Measurements from ENCODE around the gene NIT2. TPM values are rescaled to one million over a fixed set of nuclear protein-coding genes. Genes with fewer than 3 reads are reported as not detected.

The NIT2 gene
- total RNA-seq, 1 donor from 2014 or later: 5.3 TPM

DNA sequence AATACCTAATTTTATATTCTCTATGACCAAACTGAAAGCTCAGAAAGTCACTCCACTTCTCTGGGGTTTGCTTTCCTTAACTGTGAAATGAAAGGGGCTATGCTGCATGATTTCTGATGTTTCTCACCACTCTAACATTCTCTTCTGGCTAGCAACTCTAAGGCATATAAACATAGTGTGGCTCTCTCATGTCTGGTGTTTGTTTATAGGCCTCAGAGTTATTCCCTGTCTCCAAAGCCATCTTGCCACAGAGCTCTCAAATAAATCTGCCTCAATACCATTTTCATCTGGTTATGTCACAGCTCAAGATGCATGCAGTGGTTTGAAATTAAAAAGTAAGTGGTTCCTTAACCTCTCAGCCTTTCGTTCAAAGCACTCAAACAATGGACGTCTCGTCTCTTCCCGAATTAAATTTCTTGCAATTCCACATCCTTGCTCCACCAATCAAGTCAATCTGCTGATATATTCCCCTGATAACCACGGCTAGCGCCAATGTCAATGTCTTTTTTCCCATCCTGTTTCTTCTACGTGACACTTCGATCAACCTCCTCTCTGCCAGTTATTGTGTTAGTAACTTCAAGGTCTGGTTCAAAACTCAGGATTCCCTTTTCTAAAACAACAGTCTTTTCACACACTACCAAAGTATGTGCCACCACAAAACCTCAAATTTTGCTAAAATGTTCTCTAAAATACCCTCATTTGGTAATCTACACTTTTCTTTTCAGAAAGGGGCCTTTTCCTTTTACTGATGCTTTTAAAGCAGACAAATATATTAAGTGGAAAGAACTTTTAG, 50.4 kb downstream of the NIT2 start:
- Histone ChIP-seq H3K36me3 (peaks cover 26 to 59% of the 10 kb centered on the region in 2 donors), H3K27ac (no peak overlapping the region), H3K27me3 (no peaks in the 10 kb centered on the region), H3K4me3 (no peak overlapping the region), H3K4me1 (peaks cover 3 to 15% of the 10 kb centered on the region in 2 donors), H3K9me3 (peaks cover 0 to 7% of the 10 kb centered on the region in 2 donors)
- intact Hi-C loops (cut with DNase I): no loop called here
- TF ChIP-seq, protein P1, sequence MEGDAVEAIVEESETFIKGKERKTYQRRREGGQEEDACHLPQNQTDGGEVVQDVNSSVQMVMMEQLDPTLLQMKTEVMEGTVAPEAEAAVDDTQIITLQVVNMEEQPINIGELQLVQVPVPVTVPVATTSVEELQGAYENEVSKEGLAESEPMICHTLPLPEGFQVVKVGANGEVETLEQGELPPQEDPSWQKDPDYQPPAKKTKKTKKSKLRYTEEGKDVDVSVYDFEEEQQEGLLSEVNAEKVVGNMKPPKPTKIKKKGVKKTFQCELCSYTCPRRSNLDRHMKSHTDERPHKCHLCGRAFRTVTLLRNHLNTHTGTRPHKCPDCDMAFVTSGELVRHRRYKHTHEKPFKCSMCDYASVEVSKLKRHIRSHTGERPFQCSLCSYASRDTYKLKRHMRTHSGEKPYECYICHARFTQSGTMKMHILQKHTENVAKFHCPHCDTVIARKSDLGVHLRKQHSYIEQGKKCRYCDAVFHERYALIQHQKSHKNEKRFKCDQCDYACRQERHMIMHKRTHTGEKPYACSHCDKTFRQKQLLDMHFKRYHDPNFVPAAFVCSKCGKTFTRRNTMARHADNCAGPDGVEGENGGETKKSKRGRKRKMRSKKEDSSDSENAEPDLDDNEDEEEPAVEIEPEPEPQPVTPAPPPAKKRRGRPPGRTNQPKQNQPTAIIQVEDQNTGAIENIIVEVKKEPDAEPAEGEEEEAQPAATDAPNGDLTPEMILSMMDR (IDR thresholded peaks at IDR 0.05): no peak
- no peak for DNase-seq (ENCODE audit: low spot score in 2 of 2)

DNA sequence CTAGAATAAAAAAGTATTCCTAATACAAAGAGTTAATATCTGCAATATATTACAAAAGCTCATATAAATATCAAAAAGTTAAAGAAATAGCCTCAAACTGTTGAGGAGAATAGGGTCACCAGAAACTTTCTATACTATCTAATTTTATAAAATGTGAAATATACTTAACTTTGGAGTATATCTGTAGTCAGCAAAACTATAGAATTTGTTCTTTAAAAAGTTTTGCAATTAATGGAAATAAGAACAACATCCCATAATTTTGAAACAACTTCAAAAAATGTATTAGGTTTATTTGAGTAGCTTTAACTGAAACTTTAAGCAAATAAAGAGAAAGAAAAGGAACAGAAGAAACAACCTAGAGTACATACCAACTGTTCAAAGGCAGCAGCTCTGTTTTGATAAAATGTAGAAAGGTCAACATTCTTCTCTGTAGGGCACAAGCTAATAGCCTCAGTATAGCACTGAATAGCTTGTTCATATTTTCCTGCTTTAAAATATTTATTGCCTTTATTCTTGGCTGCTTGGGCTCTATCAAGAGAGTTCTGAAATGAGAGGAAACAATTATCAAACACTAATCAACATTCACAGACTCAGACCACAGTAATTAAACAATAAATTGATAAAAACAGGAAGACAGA, 52.0 kb downstream of the NIT2 start:
- H3K36me3 ChIP-seq: peaks cover 15 to 43% of the 10 kb centered on the region in 2 donors
- H3K27ac ChIP-seq: peak overlapping the region in 1 of 2 donors; percentile 4
- DNase-seq (ENCODE audit: low spot score in 2 of 2): no peak
- H3K4me3 ChIP-seq: no peak overlapping the region
- TF ChIP-seq, protein P1 (IDR thresholded peaks at IDR 0.05): no peak
- intact Hi-C loops (cut with DNase I): no loop called here
- H3K4me1 ChIP-seq: peaks cover 3 to 15% of the 10 kb centered on the region in 2 donors
- H3K9me3 ChIP-seq: peaks cover 0 to 7% of the 10 kb centered on the region in 2 donors
- H3K27me3 ChIP-seq: no peaks in the 10 kb centered on the region

DNA sequence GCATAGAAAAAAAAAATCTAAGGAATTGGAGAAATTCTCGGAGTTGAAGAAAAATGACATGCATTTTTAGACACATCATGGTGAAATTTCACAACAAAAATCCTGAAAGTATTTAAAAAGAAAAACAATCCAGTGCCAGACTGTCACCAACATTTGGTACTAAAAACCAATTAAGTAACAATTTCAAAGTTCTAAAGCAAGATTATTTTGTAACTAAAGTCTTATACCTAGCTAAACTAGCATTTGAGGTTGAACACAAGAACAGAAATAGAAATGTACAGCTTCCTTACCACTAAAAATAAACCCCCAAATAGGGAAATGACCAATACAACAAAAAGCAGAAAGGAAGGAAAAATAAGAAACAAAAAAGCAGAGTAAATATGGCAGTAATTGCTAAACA, 54.5 kb downstream of the NIT2 start:
- Histone ChIP-seq H3K4me3 (no peak overlapping the region), H3K36me3 (peaks cover 0 to 20% of the 10 kb centered on the region in 2 donors), H3K4me1 (peaks cover 3 to 15% of the 10 kb centered on the region in 2 donors), H3K27ac (no peak overlapping the region), H3K9me3 (peaks cover 0 to 7% of the 10 kb centered on the region in 2 donors), H3K27me3 (no peaks in the 10 kb centered on the region)
- TF ChIP-seq, protein P1 (IDR thresholded peaks at IDR 0.05): no peak
- intact Hi-C loops (cut with DNase I): no loop called here
- no peak for DNase-seq (ENCODE audit: low spot score in 2 of 2)

DNA sequence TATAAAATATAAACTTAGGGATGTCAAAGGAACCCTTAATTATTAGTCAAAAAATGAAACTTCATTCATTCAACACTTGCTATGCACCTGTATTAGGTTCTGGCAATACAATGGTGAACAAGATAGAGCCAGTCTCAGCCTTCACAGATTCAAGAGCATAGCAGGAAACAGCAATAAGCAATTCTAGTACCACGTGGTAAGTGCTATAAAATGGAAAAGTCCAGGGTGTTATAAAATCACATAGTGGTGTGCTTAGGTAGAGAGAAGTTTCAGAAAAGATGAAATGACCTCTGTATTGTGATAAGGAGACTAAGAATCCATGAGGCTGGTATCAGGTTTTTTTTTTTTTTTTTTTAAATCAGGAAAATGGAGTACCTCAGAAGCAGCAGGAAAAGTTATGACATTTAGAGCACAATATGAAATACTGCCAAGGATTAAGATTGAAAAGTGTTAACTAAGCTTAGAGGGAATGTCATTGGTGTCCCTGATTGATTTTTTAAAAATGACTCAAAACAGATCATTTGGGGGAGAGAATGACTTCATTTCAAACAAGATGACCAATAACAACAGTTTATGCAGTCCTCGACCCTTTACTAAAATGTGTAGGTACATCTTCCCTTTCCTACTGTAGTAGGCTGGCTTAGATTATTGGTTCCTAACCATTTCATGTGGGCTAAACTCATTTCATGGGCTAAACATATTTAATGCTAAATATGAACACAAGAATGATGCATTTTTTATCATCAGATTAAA, 61.3 kb downstream of the NIT2 start:
- H3K4me3 ChIP-seq: no peak overlapping the region
- peaks cover 4 to 10% of the 10 kb centered on the region in 2 donors for H3K4me1 ChIP-seq
- H3K27me3 ChIP-seq: no peaks in the 10 kb centered on the region
- intact Hi-C loops (cut with DNase I): no loop called here
- TF ChIP-seq, protein P1 (IDR thresholded peaks at IDR 0.05): no peak
- H3K9me3 ChIP-seq: no peaks in the 10 kb centered on the region
- H3K27ac ChIP-seq: no peak overlapping the region
- H3K36me3 ChIP-seq: no peaks in the 10 kb centered on the region
- no peak for DNase-seq (ENCODE audit: low spot score in 2 of 2)

DNA sequence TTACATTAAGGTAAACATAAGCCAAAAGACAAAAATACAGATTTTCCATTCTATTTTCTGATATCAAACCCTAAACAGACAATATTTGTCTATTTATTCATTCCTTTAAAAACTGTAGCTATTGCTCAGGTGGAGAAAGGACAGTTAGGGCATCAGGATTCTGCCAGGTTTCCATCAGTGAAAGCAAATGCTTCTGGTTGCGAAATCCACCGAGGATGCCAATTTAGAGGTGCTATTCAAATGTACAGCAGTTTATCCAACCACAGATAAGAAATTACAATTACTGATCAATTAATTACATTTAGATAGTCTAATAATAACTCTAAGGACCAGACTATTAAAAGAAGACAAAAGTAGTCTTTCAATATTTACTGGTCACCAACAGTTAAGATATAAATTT, 62.4 kb downstream of the NIT2 start:
- H3K27ac ChIP-seq: no peak overlapping the region
- intact Hi-C loops (cut with DNase I): no loop called here
- H3K4me1 ChIP-seq: peaks cover 4 to 10% of the 10 kb centered on the region in 2 donors
- TF ChIP-seq, protein P1 (IDR thresholded peaks at IDR 0.05): no peak
- H3K4me3 ChIP-seq: no peak overlapping the region
- DNase-seq (ENCODE audit: low spot score in 2 of 2): no peak
- no peaks in the 10 kb centered on the region for H3K36me3 ChIP-seq
- H3K9me3 ChIP-seq: no peaks in the 10 kb centered on the region
- no peaks in the 10 kb centered on the region for H3K27me3 ChIP-seq
